HG03196 (cell line): ENCODE results near the gene SPEM1.
"Not testable (repeated sequence)": the region's sequence is repeated elsewhere in the genome, so short reads cannot be mapped to it uniquely, and the experiment has no call there.

Experiments
- ATAC-seq: cut with Tn5 transposase; IDR thresholded peaks from one replicate; pipeline ENCODE4 v1.9.1; 2021; ENCODE audit not compliant: unreplicated experiment

SPEM1 gene

DNA sequence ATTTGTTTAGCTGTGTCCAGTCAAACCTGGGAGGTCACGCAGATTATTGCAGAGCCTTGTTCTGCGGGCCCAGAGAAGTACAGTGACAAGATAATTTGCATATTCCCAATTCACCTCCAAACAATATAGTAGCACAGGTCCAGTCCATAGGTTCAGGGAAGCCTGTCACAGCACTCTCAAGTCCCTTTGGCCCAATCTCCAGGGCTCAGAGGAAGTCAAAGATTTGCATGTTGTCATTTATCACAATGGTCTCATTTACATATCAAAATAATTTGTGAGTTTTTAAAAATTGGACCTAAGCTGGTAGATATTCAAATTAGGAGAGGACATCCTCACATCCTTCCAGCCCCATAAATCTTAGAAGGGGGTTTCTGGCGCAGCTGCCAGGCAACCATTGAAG is 47.4 kb downstream of the SPEM1 start:
- no peak for ATAC-seq

DNA sequence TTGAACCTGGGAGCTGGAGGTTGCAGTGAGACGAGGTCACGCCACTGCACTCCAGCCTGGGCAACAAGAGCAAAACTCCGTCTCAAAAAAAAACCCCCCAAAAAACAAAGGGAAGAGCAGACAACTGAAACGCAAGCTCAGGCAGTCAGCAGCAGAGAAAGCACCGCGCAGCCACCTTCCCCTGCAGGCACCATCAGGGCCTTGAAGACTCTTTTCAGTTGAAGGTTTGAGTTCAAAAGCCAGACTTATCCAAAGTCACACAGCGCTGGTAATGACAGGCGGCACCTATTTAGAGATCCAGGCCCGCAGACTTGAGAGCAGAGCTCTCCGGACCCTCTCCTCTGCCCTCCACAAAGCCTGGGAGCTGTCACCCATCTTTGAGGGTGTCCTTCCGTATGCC is 48.2 kb downstream of the SPEM1 start:
- ATAC-seq, result no peak

DNA sequence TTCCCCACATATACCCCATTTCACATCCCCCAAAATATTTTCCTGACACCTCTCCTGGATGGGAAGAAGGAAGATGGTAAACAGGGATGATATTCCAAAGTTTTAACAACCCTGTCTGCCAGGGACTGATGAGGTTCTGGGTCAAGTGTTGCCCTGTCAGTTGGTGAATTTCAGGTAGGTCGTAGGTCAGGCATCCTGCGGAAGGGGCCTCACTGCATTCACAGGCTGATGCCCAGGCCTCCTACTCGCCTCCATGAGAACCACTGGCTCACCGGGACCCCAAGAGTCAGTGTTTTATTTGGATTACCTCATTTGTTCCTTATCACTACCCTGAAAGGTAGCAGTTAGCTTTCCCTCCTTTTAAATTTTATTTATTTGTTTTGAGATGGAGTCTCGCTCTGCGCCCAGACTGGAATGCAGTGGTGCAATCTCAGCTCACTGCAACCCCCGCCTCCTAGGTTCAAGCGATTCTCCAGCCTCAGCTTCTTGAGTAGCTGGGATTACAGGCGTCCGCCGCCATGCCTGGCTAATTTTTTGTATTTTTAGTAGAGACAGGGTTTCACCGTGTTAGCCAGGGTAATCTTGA is 48.8 kb downstream of the SPEM1 start:
- ATAC-seq, result no peak

DNA sequence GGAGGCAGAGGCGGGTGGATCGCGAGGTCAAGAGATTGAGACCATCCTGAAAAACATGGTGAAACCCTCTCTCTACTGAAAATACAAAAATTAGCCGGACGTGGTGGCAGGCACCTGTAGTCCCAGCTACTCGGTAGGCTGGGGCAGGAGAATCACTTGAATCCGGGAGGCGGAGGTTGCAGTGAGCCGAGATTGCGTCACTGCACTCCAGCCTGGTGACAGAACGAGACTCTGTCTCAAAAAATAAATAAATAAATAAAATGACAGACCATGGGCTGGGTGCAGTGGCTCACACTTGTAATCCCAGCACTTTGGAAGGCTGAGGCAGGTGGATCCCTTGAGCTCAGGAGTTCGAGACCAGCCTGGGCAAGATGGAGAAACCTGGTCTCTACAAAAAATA is 49.7 kb downstream of the SPEM1 start:
- not testable (repeated sequence) for ATAC-seq

DNA sequence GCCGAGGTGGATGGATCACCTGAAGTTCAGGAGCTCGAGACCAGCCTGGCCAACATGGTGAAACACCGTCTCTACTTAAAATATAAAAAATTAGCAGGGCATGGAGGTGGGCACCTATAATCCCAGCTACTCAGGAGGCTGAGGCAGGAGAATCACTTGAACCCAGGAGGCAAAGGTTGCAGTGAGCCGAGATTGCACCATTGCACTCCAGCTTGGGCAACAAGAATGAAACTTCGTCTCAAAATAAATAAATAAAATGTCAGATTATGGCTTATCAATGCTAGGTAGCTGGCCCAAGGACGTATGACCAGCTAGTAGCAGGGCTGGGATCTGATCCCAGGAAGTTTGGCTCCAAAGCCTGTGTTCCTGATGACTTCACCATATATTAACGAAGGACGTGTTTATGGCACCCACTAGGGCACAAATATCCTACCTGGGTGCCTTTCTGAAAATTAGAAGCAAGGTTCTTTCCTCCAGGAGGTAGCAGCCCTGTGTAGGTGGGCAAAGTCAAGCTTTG is 50.4 kb downstream of the SPEM1 start:
- ATAC-seq, result not testable (repeated sequence)
